PC-9 (cell line): ENCODE measurements around the gene ABHD16B.

Source experiments
- CTCF ChIP-seq: fragments of 200-600 bp; sonication (generic); conservative IDR thresholded peaks from 2 replicates; pipeline ENCODE4 v1.6.1; 2017; ENCODE audit warnings: mixed run types, antibody characterized with exemption, mild to moderate bottlenecking, moderate library complexity
- EZH2 ChIP-seq: fragments of 200-600 bp; sonication (generic); IDR thresholded peaks from 2 replicates; pipeline ENCODE4 v1.8.0; 2017; ENCODE audit warnings: antibody characterized with exemption, low read depth

GRCh38 chr20:63819224-63819921 is 41.9 kb upstream of the ABHD16B start:
- TF ChIP-seq CTCF (no peak), EZH2 (no peak)
